ENCODE results near the gene KCNQ1.

Gene KCNQ1

GRCh38 chr11:2703363-2704141 is 258.7 kb downstream of the KCNQ1 start:
- H3F3A ChIP-seq (ENCODE audit: insufficient read depth): no peaks in the 10 kb centered on the region

DNA sequence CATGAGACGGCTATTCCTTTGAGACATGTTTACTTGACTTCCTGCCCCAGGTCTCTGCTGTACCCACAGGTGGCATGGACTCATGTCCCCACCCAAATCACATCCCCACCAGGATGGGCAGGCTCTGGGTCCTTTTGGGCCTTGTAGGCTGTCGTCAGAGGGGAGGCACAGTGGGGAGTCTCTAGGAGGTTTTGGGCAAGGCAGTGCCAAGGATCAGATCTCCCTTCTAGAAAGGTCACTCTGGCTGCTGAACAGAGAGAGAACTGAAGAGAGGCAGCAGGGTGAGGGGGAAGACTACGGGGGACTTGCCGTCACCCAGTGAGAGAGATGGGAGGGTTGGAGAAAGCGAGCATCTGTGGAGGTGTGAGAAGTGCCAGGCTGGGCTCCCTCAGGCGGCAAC is 259.5 kb downstream of the KCNQ1 start:
- H3K4me3 ChIP-seq (ENCODE audit: insufficient read depth, low read length, poor library complexity, severe bottlenecking): no peak overlapping the region
- no peaks in the 10 kb centered on the region for H4K20me1 ChIP-seq (ENCODE audit: low read depth, low read length)
- H3F3A ChIP-seq (ENCODE audit: insufficient read depth): no peaks in the 10 kb centered on the region
- H3K79me2 ChIP-seq (ENCODE audit: insufficient read depth, low read length): no peaks in the 10 kb centered on the region
- no peak overlapping the region for H3K4me2 ChIP-seq (ENCODE audit: low read depth, low read length, poor library complexity, severe bottlenecking)
- no peaks in the 10 kb centered on the region for H3K36me3 ChIP-seq (ENCODE audit: low read length)
- no peak overlapping the region for H3K27ac ChIP-seq (ENCODE audit: low read depth, low read length)
- TF ChIP-seq EZH2phosphoT487 (conservative IDR thresholded peaks at IDR 0.05; ENCODE audit: low read length) (no peak), CTCF (IDR thresholded peaks at IDR 0.05; ENCODE audit: insufficient read depth, low read length, poor library complexity, severe bottlenecking) (no peak)
- no peak overlapping the region for H3K9ac ChIP-seq (ENCODE audit: low read length)
- no peak overlapping the region for H2AFZ ChIP-seq (ENCODE audit: low read depth, low read length, severe bottlenecking)
- H3K9me2 ChIP-seq (replicated peaks; ENCODE audit: insufficient read depth, low read length): no peaks in the 10 kb centered on the region
- H3K27me3 ChIP-seq (ENCODE audit: low read length): no peaks in the 10 kb centered on the region
- no peaks in the 10 kb centered on the region for H3K9me3 ChIP-seq (ENCODE audit: insufficient read depth, low read length)

More at GRCh38 chr11:2703363-2704141, 258.7 kb downstream of the KCNQ1 start:
- no peak for TF ChIP-seq CTCF (IDR thresholded peaks at IDR 0.05; ENCODE audit: insufficient read depth, low read length, poor library complexity, severe bottlenecking)
- TF ChIP-seq EZH2phosphoT487 (conservative IDR thresholded peaks at IDR 0.05; ENCODE audit: low read length): no peak
- H3K9ac ChIP-seq (ENCODE audit: low read length): no peak overlapping the region
- no peaks in the 10 kb centered on the region for H3K9me3 ChIP-seq (ENCODE audit: insufficient read depth, low read length)
- no peaks in the 10 kb centered on the region for H3K36me3 ChIP-seq (ENCODE audit: low read length)
- H2AFZ ChIP-seq (ENCODE audit: low read depth, low read length, severe bottlenecking): no peak overlapping the region
- no peaks in the 10 kb centered on the region for H3K79me2 ChIP-seq (ENCODE audit: insufficient read depth, low read length)
- no peak overlapping the region for H3K4me2 ChIP-seq (ENCODE audit: low read depth, low read length, poor library complexity, severe bottlenecking)
- no peak overlapping the region for H3K4me3 ChIP-seq (ENCODE audit: insufficient read depth, low read length, poor library complexity, severe bottlenecking)
- no peak overlapping the region for H3K27ac ChIP-seq (ENCODE audit: low read depth, low read length)
- H3K9me2 ChIP-seq (replicated peaks; ENCODE audit: insufficient read depth, low read length): no peaks in the 10 kb centered on the region
- H4K20me1 ChIP-seq (ENCODE audit: low read depth, low read length): no peaks in the 10 kb centered on the region
- no peaks in the 10 kb centered on the region for H3K27me3 ChIP-seq (ENCODE audit: low read length)

GRCh38 chr11:2704896-2705606 is 260.2 kb downstream of the KCNQ1 start:
- no peak overlapping the region for H3K4me3 ChIP-seq (ENCODE audit: insufficient read depth, low read length, poor library complexity, severe bottlenecking)
- no peaks in the 10 kb centered on the region for H4K20me1 ChIP-seq (ENCODE audit: low read depth, low read length)
- H3K27me3 ChIP-seq (ENCODE audit: low read length): no peaks in the 10 kb centered on the region
- TF ChIP-seq EZH2phosphoT487 (conservative IDR thresholded peaks at IDR 0.05; ENCODE audit: low read length) (no peak), CTCF (IDR thresholded peaks at IDR 0.05; ENCODE audit: insufficient read depth, low read length, poor library complexity, severe bottlenecking) (no peak)
- H3K9ac ChIP-seq (ENCODE audit: low read length): no peak overlapping the region
- no peaks in the 10 kb centered on the region for H3K36me3 ChIP-seq (ENCODE audit: low read length)
- H3K9me2 ChIP-seq (replicated peaks; ENCODE audit: insufficient read depth, low read length): no peaks in the 10 kb centered on the region
- H3K9me3 ChIP-seq (ENCODE audit: insufficient read depth, low read length): no peaks in the 10 kb centered on the region
- H2AFZ ChIP-seq (ENCODE audit: low read depth, low read length, severe bottlenecking): no peak overlapping the region
- H3K27ac ChIP-seq (ENCODE audit: low read depth, low read length): no peak overlapping the region
- no peaks in the 10 kb centered on the region for H3K79me2 ChIP-seq (ENCODE audit: insufficient read depth, low read length)
- H3F3A ChIP-seq (ENCODE audit: insufficient read depth): no peaks in the 10 kb centered on the region
- H3K4me2 ChIP-seq (ENCODE audit: low read depth, low read length, poor library complexity, severe bottlenecking): no peak overlapping the region
